Neuronal stem cell (in vitro differentiated cells): Measurements from ENCODE around the gene LPP.
A peak's percentile ranks its signal among the peaks of the same experiment; 100 is the strongest.

Source experiments
- DNase-seq: peaks from one replicate; pipeline ENCODE4 v3.0.0-alpha.2; 2013; ENCODE audit warnings: low spot score
- H2AFZ ChIP-seq: one replicate; pipeline ENCODE4 v1.6.1; 2013; ENCODE audit warnings: mild to moderate bottlenecking, low read length, inconsistent platforms
- H2AK5ac ChIP-seq: 2 replicates; pipeline ENCODE4 v1.6.1; 2013; ENCODE audit warnings: low read depth, mild to moderate bottlenecking, inconsistent platforms, low read length, moderate library complexity, mixed read lengths
- H2BK120ac ChIP-seq: 2 replicates; pipeline ENCODE4 v1.6.1; 2013; ENCODE audit warnings: low read depth, mild to moderate bottlenecking, inconsistent platforms, low read length, moderate library complexity, mixed read lengths
- H2BK12ac ChIP-seq: one replicate; pipeline ENCODE4 v1.6.1; 2013; ENCODE audit warnings: low read length, inconsistent platforms
- H2BK15ac ChIP-seq: 2 replicates; pipeline ENCODE4 v1.6.1; 2013; ENCODE audit warnings: mild to moderate bottlenecking, low read length, inconsistent platforms, mixed read lengths
- H2BK5ac ChIP-seq: one replicate; pipeline ENCODE4 v1.6.1; 2013; ENCODE audit warnings: inconsistent platforms, mild to moderate bottlenecking, low read length, moderate library complexity
- H3K14ac ChIP-seq: one replicate; pipeline ENCODE4 v1.6.1; 2013; ENCODE audit warnings: low read length, inconsistent platforms
- H3K18ac ChIP-seq: 2 replicates; pipeline ENCODE4 v1.6.1; 2013; ENCODE audit warnings: low read length, inconsistent platforms
- H3K23ac ChIP-seq: 2 replicates; pipeline ENCODE4 v1.6.1; 2013; ENCODE audit warnings: low read depth, mild to moderate bottlenecking, mixed read lengths, low read length, inconsistent platforms; ENCODE audit not compliant: poor library complexity
- H3K27ac ChIP-seq: replicated peaks from 3 replicates; pipeline ENCODE4 v1.5.1; 2013; ENCODE audit warnings: low read length, inconsistent platforms
- H3K27me3 ChIP-seq, 3 experiments: 2 replicates each; pipeline ENCODE4 v1.6.1; 2013; ENCODE audit warnings: low read length in 3 of 3, mild to moderate bottlenecking in 2 of 3, inconsistent platforms in 1 of 3, low read depth in 1 of 3, mixed read lengths in 1 of 3, moderate library complexity in 1 of 3; ENCODE audit not compliant: control insufficient read depth in 3 of 3, insufficient read depth in 3 of 3
- H3K36me3 ChIP-seq, 2 donors: replicated peaks in 1 of 2; 2 replicates each; pipeline ENCODE4 v1.6.1; 2013; ENCODE audit warnings: low read length in 2 of 2; ENCODE audit not compliant: control insufficient read depth in 2 of 2, insufficient read depth in 2 of 2
- H3K4ac ChIP-seq: 2 replicates; pipeline ENCODE4 v1.6.1; 2013; ENCODE audit warnings: inconsistent platforms, mild to moderate bottlenecking, low read length, moderate library complexity
- H3K4me1 ChIP-seq, 2 donors: 1 replicate in 1 of 2; 2 replicates in 1 of 2; pipeline ENCODE4 v1.6.1; 2013; ENCODE audit warnings: low read length in 2 of 2, low read depth in 1 of 2; ENCODE audit not compliant: control insufficient read depth in 2 of 2, insufficient read depth in 1 of 2
- H3K4me2 ChIP-seq: one replicate; pipeline ENCODE4 v1.6.1; 2013; ENCODE audit warnings: mild to moderate bottlenecking, low read length, inconsistent platforms; ENCODE audit not compliant: insufficient read depth, poor library complexity, severe bottlenecking
- H3K4me3 ChIP-seq, 2 donors: 2 replicates each; pipeline ENCODE4 v1.5.1; 2013; ENCODE audit warnings: low read length in 2 of 2, mild to moderate bottlenecking in 2 of 2, inconsistent platforms in 1 of 2, moderate library complexity in 1 of 2
- H3K79me1 ChIP-seq: one replicate; pipeline ENCODE4 v1.6.1; 2013; ENCODE audit warnings: low read depth, mild to moderate bottlenecking, inconsistent platforms, low read length, moderate library complexity
- H3K9ac ChIP-seq: one replicate; pipeline ENCODE4 v1.6.1; 2013; ENCODE audit warnings: mild to moderate bottlenecking, low read depth, low read length, inconsistent platforms; ENCODE audit not compliant: poor library complexity
- H3K9me3 ChIP-seq, 2 donors: replicated peaks in 1 of 2; 2 replicates each; pipeline versions ENCODE3 to v1.6.1; 2013; ENCODE audit warnings: low read length in 2 of 2, mild to moderate bottlenecking in 2 of 2, inconsistent platforms in 1 of 2, low read depth in 1 of 2, mixed read lengths in 1 of 2, moderate library complexity in 1 of 2; ENCODE audit not compliant: control insufficient read depth in 2 of 2, insufficient read depth in 1 of 2
- H4K8ac ChIP-seq: one replicate; pipeline ENCODE4 v1.6.1; 2013; ENCODE audit warnings: low read depth, mild to moderate bottlenecking, inconsistent platforms, low read length, moderate library complexity
- H4K91ac ChIP-seq: one replicate; pipeline ENCODE4 v1.6.1; 2013; ENCODE audit warnings: low read length, low read depth, mild to moderate bottlenecking, inconsistent platforms; ENCODE audit not compliant: poor library complexity
- WGBS, 2 donors: extraction: QIAGEN DNeasy Blood & Tissue Kit; methylation state at CpG; one replicate each; pipeline ENCODE4 v1.1.7; 2013; ENCODE audit warnings: missing lambda C conversion rate in 2 of 2, mixed read lengths in 1 of 2; ENCODE audit not compliant: insufficient read length in 2 of 2, insufficient replicate concordance in 1 of 2; ENCODE audit errors: extremely low coverage in 2 of 2; 5-methylcytosine and 5-hydroxymethylcytosine counted together

LPP gene

GRCh38 chr3:188197388-188197847, 43.5 kb downstream of the LPP start:
- H3K27me3 ChIP-seq, result no peaks in the 10 kb centered on the region
- peaks cover 0 to 24% of the 10 kb centered on the region in 2 donors for H3K36me3 ChIP-seq
- no peak overlapping the region for H2BK12ac ChIP-seq
- no peak overlapping the region for H3K18ac ChIP-seq
- WGBS, 2 donors, result no CpG with 5 or more reads among the region's 8 CpGs
- no peak overlapping the region for H2AFZ ChIP-seq
- no peak overlapping the region for H3K4ac ChIP-seq
- H4K8ac ChIP-seq, result no peak overlapping the region
- H3K79me1 ChIP-seq, result peaks cover 3% of the 10 kb centered on the region
- H3K4me3 ChIP-seq, result no peak overlapping the region
- H2BK120ac ChIP-seq, result no peak overlapping the region
- DNase-seq, result no peak
- H2BK5ac ChIP-seq, result no peak overlapping the region
- H3K4me2 ChIP-seq, result peak overlapping the region; percentile 21
- H2BK15ac ChIP-seq, result no peak overlapping the region
- H3K9me3 ChIP-seq, result no peaks in the 10 kb centered on the region
- no peak overlapping the region for H3K27ac ChIP-seq
- no peak overlapping the region for H4K91ac ChIP-seq
- H2AK5ac ChIP-seq, result no peak overlapping the region
- no peak overlapping the region for H3K9ac ChIP-seq
- H3K4me1 ChIP-seq, result peaks cover 8 to 17% of the 10 kb centered on the region in 2 donors
- H3K23ac ChIP-seq, result no peak overlapping the region
- no peak overlapping the region for H3K14ac ChIP-seq

GRCh38 chr3:188198001-188198400, 44.0 kb downstream of the LPP start:
- no peaks in the 10 kb centered on the region for H3K9me3 ChIP-seq
- no peak for DNase-seq
- no peak overlapping the region for H3K9ac ChIP-seq
- no peak overlapping the region for H3K27ac ChIP-seq
- H2BK15ac ChIP-seq, result no peak overlapping the region
- H3K4me2 ChIP-seq, result no peak overlapping the region
- peaks cover 3% of the 10 kb centered on the region for H3K79me1 ChIP-seq
- H4K91ac ChIP-seq, result no peak overlapping the region
- H3K4ac ChIP-seq, result no peak overlapping the region
- no peak overlapping the region for H2AK5ac ChIP-seq
- no peak overlapping the region for H3K14ac ChIP-seq
- H3K18ac ChIP-seq, result no peak overlapping the region
- no peak overlapping the region for H3K23ac ChIP-seq
- H3K4me3 ChIP-seq, result no peak overlapping the region
- H3K27me3 ChIP-seq, result no peaks in the 10 kb centered on the region
- no peak overlapping the region for H4K8ac ChIP-seq
- peaks cover 8 to 17% of the 10 kb centered on the region in 2 donors for H3K4me1 ChIP-seq
- WGBS, 2 donors, result no CpG with 5 or more reads among the region's 3 CpGs
- no peak overlapping the region for H2AFZ ChIP-seq
- H2BK5ac ChIP-seq, result no peak overlapping the region
- H2BK120ac ChIP-seq, result no peak overlapping the region
- peaks cover 0 to 18% of the 10 kb centered on the region in 2 donors for H3K36me3 ChIP-seq
- no peak overlapping the region for H2BK12ac ChIP-seq

GRCh38 chr3:188198760-188199327, 44.9 kb downstream of the LPP start:
- H3K14ac ChIP-seq, result no peak overlapping the region
- no peak overlapping the region for H2BK120ac ChIP-seq
- no peak for DNase-seq
- no peak overlapping the region for H3K27ac ChIP-seq
- H3K9me3 ChIP-seq, result no peaks in the 10 kb centered on the region
- H4K8ac ChIP-seq, result no peak overlapping the region
- no peak overlapping the region for H2AK5ac ChIP-seq
- no peak overlapping the region for H3K9ac ChIP-seq
- no peak overlapping the region for H2BK12ac ChIP-seq
- H3K79me1 ChIP-seq, result peaks cover 3% of the 10 kb centered on the region
- WGBS, 2 donors, result no CpG with 5 or more reads among the region's 9 CpGs
- no peak overlapping the region for H2BK5ac ChIP-seq
- H3K36me3 ChIP-seq, result peaks cover 0 to 12% of the 10 kb centered on the region in 2 donors
- no peak overlapping the region for H3K18ac ChIP-seq
- H3K4ac ChIP-seq, result no peak overlapping the region
- no peak overlapping the region for H3K23ac ChIP-seq
- H3K27me3 ChIP-seq, result no peaks in the 10 kb centered on the region
- H3K4me3 ChIP-seq, result no peak overlapping the region
- H3K4me1 ChIP-seq, result peaks cover 8 to 17% of the 10 kb centered on the region in 2 donors
- no peak overlapping the region for H2AFZ ChIP-seq
- no peak overlapping the region for H3K4me2 ChIP-seq
- no peak overlapping the region for H2BK15ac ChIP-seq
- no peak overlapping the region for H4K91ac ChIP-seq

- no peak overlapping the region for H2AK5ac ChIP-seq
- no peak overlapping the region for H3K23ac ChIP-seq
- peaks cover 8 to 17% of the 10 kb centered on the region in 2 donors for H3K4me1 ChIP-seq
- H2BK120ac ChIP-seq, result no peak overlapping the region
- H3K9ac ChIP-seq, result no peak overlapping the region
- no peak for DNase-seq
- H4K8ac ChIP-seq, result no peak overlapping the region
- WGBS, 2 donors, result no CpG with 5 or more reads among the region's 8 CpGs
- H4K91ac ChIP-seq, result no peak overlapping the region
- no peak overlapping the region for H2BK15ac ChIP-seq
- H3K4me3 ChIP-seq, result no peak overlapping the region
- H3K9me3 ChIP-seq, result no peaks in the 10 kb centered on the region
- peaks cover 3% of the 10 kb centered on the region for H3K79me1 ChIP-seq
- H3K27me3 ChIP-seq, result no peaks in the 10 kb centered on the region
- no peak overlapping the region for H2BK12ac ChIP-seq
- H3K27ac ChIP-seq, result no peak overlapping the region
- H2BK5ac ChIP-seq, result no peak overlapping the region
- H3K18ac ChIP-seq, result no peak overlapping the region
- H3K4me2 ChIP-seq, result no peak overlapping the region
- peaks cover 0 to 12% of the 10 kb centered on the region in 2 donors for H3K36me3 ChIP-seq
- no peak overlapping the region for H2AFZ ChIP-seq
- H3K14ac ChIP-seq, result no peak overlapping the region
- H3K4ac ChIP-seq, result no peak overlapping the region
Observed at GRCh38 chr3:188199386-188199785, 45.4 kb downstream of the LPP start.
